GM10266 (cell line): Measurements from ENCODE around the gene DPYSL4.

ENCODE experiments used
- DNase-seq: peaks from one replicate; pipeline ENCODE4 v3.0.0; 2012; ENCODE audit errors: extremely low spot score
- TF ChIP-seq, protein P1 (sequence below): IDR thresholded peaks from 2 replicates; pipeline ENCODE4 v1.5.1; 2012; ENCODE audit warnings: mild to moderate bottlenecking, low read depth; ENCODE audit not compliant: control insufficient read depth, insufficient read depth; ENCODE audit errors: missing control alignments

The DPYSL4 gene

DNA sequence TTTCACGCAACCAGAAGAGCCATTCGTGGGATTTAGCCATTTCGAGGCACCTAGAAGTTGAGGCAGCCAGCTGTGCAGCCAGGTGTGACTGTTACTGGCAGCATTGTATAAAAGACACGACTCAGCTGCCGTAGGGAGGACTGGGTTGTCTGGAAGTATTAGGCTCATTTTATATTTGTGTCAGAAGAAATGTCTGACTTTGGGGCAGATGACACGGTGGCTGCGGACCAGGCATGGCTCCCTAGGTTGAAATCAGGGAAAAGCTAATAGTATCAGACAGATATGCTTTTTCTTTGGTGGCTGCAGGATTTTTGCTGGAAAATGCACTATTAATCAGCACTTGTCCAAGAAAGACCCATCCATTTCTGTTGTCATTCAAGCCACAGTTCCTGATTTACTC lies 4.2 kb upstream of the DPYSL4 start:
- TF ChIP-seq, protein P1, sequence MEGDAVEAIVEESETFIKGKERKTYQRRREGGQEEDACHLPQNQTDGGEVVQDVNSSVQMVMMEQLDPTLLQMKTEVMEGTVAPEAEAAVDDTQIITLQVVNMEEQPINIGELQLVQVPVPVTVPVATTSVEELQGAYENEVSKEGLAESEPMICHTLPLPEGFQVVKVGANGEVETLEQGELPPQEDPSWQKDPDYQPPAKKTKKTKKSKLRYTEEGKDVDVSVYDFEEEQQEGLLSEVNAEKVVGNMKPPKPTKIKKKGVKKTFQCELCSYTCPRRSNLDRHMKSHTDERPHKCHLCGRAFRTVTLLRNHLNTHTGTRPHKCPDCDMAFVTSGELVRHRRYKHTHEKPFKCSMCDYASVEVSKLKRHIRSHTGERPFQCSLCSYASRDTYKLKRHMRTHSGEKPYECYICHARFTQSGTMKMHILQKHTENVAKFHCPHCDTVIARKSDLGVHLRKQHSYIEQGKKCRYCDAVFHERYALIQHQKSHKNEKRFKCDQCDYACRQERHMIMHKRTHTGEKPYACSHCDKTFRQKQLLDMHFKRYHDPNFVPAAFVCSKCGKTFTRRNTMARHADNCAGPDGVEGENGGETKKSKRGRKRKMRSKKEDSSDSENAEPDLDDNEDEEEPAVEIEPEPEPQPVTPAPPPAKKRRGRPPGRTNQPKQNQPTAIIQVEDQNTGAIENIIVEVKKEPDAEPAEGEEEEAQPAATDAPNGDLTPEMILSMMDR: no peak
- no peak for DNase-seq

- no peak for DNase-seq
- TF ChIP-seq, protein P1: no peak
Observed at GRCh38 chr10:132183046-132183445, 3.7 kb upstream of the DPYSL4 start.

GRCh38 chr10:132184816-132185593 lies 1.7 kb upstream of the DPYSL4 start:
- TF ChIP-seq, protein P1: no peak
- no peak for DNase-seq

DNA sequence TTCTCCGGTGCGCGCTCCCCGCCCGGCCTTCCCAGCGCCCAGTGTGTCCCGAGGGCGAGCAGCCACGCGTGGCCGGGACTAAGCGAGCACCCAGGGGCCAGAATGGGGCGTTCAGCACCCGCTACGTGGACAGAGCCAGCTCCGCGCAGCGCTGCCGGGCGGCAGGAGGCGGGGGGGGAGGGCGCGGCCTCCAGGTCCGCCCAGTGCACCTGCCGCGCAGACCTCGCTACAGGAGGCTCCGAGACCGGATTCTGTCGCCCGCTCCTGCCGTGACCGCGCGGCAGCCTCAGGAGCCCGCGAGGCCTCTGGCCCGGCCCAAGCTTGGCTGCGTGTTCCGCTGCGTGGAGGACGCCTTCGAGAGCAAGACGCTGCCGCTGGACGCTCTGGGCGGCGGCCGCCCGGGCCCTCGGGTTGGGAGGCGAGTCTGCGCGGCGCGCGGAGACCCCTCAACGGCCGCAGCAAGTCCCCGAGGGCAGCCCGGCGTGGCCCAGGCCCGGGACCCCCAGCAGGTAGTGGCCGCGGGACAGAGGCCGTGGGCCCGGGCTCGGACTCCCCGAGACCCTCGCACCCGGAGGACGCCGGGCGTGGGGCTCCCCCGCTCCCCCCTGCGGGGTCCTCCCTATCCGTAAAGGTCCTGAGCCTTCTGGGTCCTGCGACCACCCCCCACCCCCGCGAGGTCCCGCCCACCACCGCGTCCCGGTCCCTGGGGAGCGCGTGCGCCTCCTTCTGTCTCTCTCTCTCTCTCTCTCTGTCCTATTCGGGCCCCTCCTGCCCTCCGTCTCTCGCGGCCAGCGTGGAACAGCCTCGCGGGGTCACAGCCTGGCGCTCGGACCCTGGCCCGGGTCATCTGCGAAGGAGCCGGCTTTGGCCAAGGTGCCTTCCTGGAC lies 904 bp upstream of the DPYSL4 start:
- DNase-seq: no peak
- TF ChIP-seq, protein P1: no peak

GRCh38 chr10:132187430-132188138 lies 836 bp downstream of the DPYSL4 start:
- no peak for DNase-seq
- TF ChIP-seq, protein P1: no peak

DNA sequence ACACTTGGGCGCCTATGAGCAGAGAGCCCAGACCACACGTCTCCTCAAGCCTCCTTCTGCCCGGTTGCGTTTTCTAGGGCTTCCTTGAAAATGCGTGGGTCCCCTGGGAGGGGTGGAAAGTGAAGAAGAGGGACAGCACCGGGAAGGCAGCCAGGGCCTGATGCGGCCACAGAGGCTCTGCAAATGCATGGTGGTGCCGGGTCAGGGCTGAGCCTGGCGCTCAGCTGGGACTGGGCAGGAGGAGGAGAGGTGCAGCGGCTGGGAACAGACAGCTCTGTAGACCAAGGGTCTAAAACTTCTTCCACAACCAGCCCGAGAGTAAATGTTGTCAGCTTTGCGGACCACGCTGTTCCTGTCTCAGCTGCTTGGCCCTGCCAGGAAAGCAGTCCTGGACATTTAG lies 1.6 kb downstream of the DPYSL4 start:
- TF ChIP-seq, protein P1: no peak
- no peak for DNase-seq
